SK-N-SH (cell line): ENCODE results near the gene RAP2A. TPM values are rescaled to one million over a fixed set of nuclear protein-coding genes. Genes with fewer than 3 reads are reported as not detected.

Source experiments
- CTCF ChIA-PET: fragments of 300-600, 350-600 bp; formaldehyde crosslinking; extraction: SDS; loops from one replicate; lab custom pipeline; 2021; lab: Yijun Ruan, JAX
- POLR2A ChIA-PET: fragments of 350-600 bp; sonication (Branson Sonifier 250); formaldehyde crosslinking; extraction: SDS; loops from one replicate; lab custom pipeline; 2020; ENCODE audit warnings: antibody characterized with exemption, inconsistent platforms; lab: Yijun Ruan, JAX
- DNase-seq: peaks from one replicate; pipeline ENCODE4 v3.0.0; 2012
- H2AFZ ChIP-seq: fragments of 200-600 bp; sonication (generic); 2 replicates; pipeline ENCODE4 v1.8.1; 2016; ENCODE audit warnings: antibody characterized with exemption, mild to moderate bottlenecking, low read depth
- H3F3A ChIP-seq: fragments of 200-600 bp; sonication (generic); replicated peaks from 2 replicates; pipeline ENCODE3; 2016; ENCODE audit warnings: antibody characterized with exemption, mild to moderate bottlenecking; ENCODE audit not compliant: insufficient read depth
- H3K27ac ChIP-seq, 2 experiments: fragments of 200-500 bp in 1 of 2; fragments of 200-600 bp in 1 of 2; sonication (Bioruptor generic) in 1 of 2; sonication (generic), shearing (Covaris generic) in 1 of 2; 2 replicates each; pipeline versions ENCODE4 v1.5.1 to v1.6.1; 2014 to 2016; ENCODE audit warnings: low read depth in 2 of 2, inconsistent platforms in 1 of 2, low read length in 1 of 2, mild to moderate bottlenecking in 1 of 2, mixed read lengths in 1 of 2
- H3K27me3 ChIP-seq: fragments of 200-600 bp; sonication (generic), shearing (Covaris generic); 2 replicates; pipeline ENCODE4 v1.6.1; 2016; ENCODE audit warnings: mixed run types; ENCODE audit not compliant: insufficient read depth
- H3K36me3 ChIP-seq, 2 experiments: fragments of 200-500 bp in 1 of 2; fragments of 200-600 bp in 1 of 2; sonication (Bioruptor generic) in 1 of 2; sonication (generic) in 1 of 2; replicated peaks in 1 of 2; 2 replicates each; pipeline versions ENCODE3 to v1.5.1; 2014 to 2016; ENCODE audit warnings: low read length in 1 of 2, mild to moderate bottlenecking in 1 of 2; ENCODE audit not compliant: insufficient read depth in 2 of 2, control insufficient read depth in 1 of 2
- H3K4me1 ChIP-seq, 2 experiments: fragments of 200-500 bp in 1 of 2; fragments of 200-600 bp in 1 of 2; sonication (Bioruptor generic) in 1 of 2; sonication (generic), shearing (Covaris generic) in 1 of 2; 2 replicates each; pipeline versions ENCODE4 v1.5.1 to v1.6.1; 2014 to 2016; ENCODE audit warnings: low read depth in 1 of 2, low read length in 1 of 2, mixed run types in 1 of 2; ENCODE audit not compliant: insufficient read depth in 2 of 2, control insufficient read depth in 1 of 2
- H3K4me2 ChIP-seq: fragments of 200-600 bp; sonication (generic), shearing (Covaris generic); 2 replicates; pipeline ENCODE4 v1.6.1; 2017; ENCODE audit warnings: mixed run types
- H3K4me3 ChIP-seq, 2 experiments: fragments of 200-500 bp in 1 of 2; fragments of 200-600 bp in 1 of 2; sonication (Bioruptor generic) in 1 of 2; sonication (generic), shearing (Covaris generic) in 1 of 2; 2 replicates each; pipeline versions ENCODE4 v1.5.1 to v1.8.1; 2014 to 2016; ENCODE audit warnings: low read depth in 2 of 2, inconsistent platforms in 1 of 2, low read length in 1 of 2, mild to moderate bottlenecking in 1 of 2, mixed read lengths in 1 of 2, moderate library complexity in 1 of 2
- H3K79me2 ChIP-seq: fragments of 200-600 bp; sonication (generic); 2 replicates; pipeline ENCODE4 v1.8.1; 2017; ENCODE audit warnings: mild to moderate bottlenecking; ENCODE audit not compliant: insufficient read depth
- H3K9ac ChIP-seq: fragments of 200-600 bp; sonication (generic); 2 replicates; pipeline ENCODE4 v1.6.1; 2017; ENCODE audit warnings: mixed run types
- H3K9me2 ChIP-seq: fragments of 200-600 bp; sonication (generic); 2 replicates; pipeline ENCODE4 v1.6.1; 2017; ENCODE audit warnings: mixed run types
- H3K9me3 ChIP-seq: fragments of 200-600 bp; sonication (generic); 2 replicates; pipeline ENCODE4 v1.6.1; 2017; ENCODE audit warnings: mixed run types, mild to moderate bottlenecking, moderate library complexity
- H4K20me1 ChIP-seq: fragments of 200-600 bp; sonication (generic); 2 replicates; pipeline ENCODE4 v1.6.1; 2017; ENCODE audit warnings: mild to moderate bottlenecking, mixed run types; ENCODE audit not compliant: insufficient read depth
- CHD2 ChIP-seq: fragments of 150-350 bp; IDR thresholded peaks from 2 replicates; pipeline ENCODE4 v1.6.1; 2018; ENCODE audit warnings: low read length; ENCODE audit not compliant: partially characterized antibody
- ELF1 ChIP-seq: IDR thresholded peaks from 2 replicates; pipeline ENCODE4 v1.4.0; 2012
- EP300 ChIP-seq, 2 experiments: IDR thresholded peaks; 2 replicates each; pipeline versions ENCODE4 v1.4.0 to v1.6.1; 2012; ENCODE audit warnings: borderline replicate concordance in 1 of 2, low read depth in 1 of 2, low read length in 1 of 2
- FOXJ3 ChIP-seq: sonication (generic); formaldehyde crosslinking; IDR thresholded peaks from 2 replicates; pipeline ENCODE4 v1.5.1; 2020; ENCODE audit warnings: mild to moderate bottlenecking, missing genetic modification reagents
- GABPA ChIP-seq: IDR thresholded peaks from 2 replicates; pipeline ENCODE4 v1.4.0; 2012; ENCODE audit warnings: low read depth, mild to moderate bottlenecking
- JUND ChIP-seq: IDR thresholded peaks from 2 replicates; pipeline ENCODE4 v1.4.0; 2012
- MXI1 ChIP-seq: IDR thresholded peaks from 2 replicates; pipeline ENCODE4 v1.6.1; 2012; ENCODE audit warnings: mild to moderate bottlenecking, low read depth, low read length, improper control_type of control experiment
- NFIC ChIP-seq: IDR thresholded peaks from 2 replicates; pipeline ENCODE4 v1.4.0; 2012; ENCODE audit warnings: borderline replicate concordance
- NRF1 ChIP-seq: IDR thresholded peaks from 2 replicates; pipeline ENCODE4 v1.6.1; 2012; ENCODE audit warnings: low read depth, mild to moderate bottlenecking, low read length
- POLR2AphosphoS5 ChIP-seq: IDR thresholded peaks from 2 replicates; pipeline ENCODE4 v1.6.1; 2012; ENCODE audit warnings: low read depth, low read length
- RCOR1 ChIP-seq: fragments of 150-350 bp; IDR thresholded peaks from 2 replicates; pipeline ENCODE4 v1.6.1; 2017; ENCODE audit warnings: antibody characterized with exemption, low read length
- RFX5 ChIP-seq: IDR thresholded peaks from 2 replicates; pipeline ENCODE4 v1.6.1; 2012; ENCODE audit warnings: mild to moderate bottlenecking, improper control_type of control experiment, low read length
- SIN3A ChIP-seq: IDR thresholded peaks from 2 replicates; pipeline ENCODE4 v1.6.1; 2012; ENCODE audit warnings: low read depth, mild to moderate bottlenecking, low read length, moderate library complexity, borderline replicate concordance
- SMC3 ChIP-seq: IDR thresholded peaks from 2 replicates; pipeline ENCODE4 v1.6.1; 2012; ENCODE audit warnings: low read depth, low read length, improper control_type of control experiment
- YY1 ChIP-seq: IDR thresholded peaks from 2 replicates; pipeline ENCODE4 v1.4.0; 2012; ENCODE audit warnings: low read depth, mild to moderate bottlenecking
- WGBS: methylation state at CpG from one replicate; pipeline ENCODE4 v1.1.6; 2017; ENCODE audit warnings: low lambda C conversion rate; 5-methylcytosine and 5-hydroxymethylcytosine counted together
- polyA plus RNA-seq, 3 experiments: library from polyadenylated mRNA; depleted of rRNA; stranded (reverse); fragments of >200 nt; gene quantifications; 2 replicates each; pipeline ENCODE4 v1.2.3, GENCODE V29; 2012
- TF ChIP-seq, protein P1 (sequence below): IDR thresholded peaks from 2 replicates; pipeline ENCODE4 v1.6.1; 2012; ENCODE audit warnings: mild to moderate bottlenecking, low read depth, low read length, moderate library complexity
- TF ChIP-seq, protein P2 (sequence below): IDR thresholded peaks from 2 replicates; pipeline ENCODE4 v1.4.0; 2012; ENCODE audit warnings: low read depth, borderline replicate concordance
- TF ChIP-seq, protein P3 (sequence below): IDR thresholded peaks from 2 replicates; pipeline ENCODE4 v1.4.0; 2012; ENCODE audit warnings: low read depth

RAP2A gene
- polyA plus RNA-seq, 1 of the 3 experiments (the other 2 are of a cell fraction) = 6.5 TPM

DNA sequence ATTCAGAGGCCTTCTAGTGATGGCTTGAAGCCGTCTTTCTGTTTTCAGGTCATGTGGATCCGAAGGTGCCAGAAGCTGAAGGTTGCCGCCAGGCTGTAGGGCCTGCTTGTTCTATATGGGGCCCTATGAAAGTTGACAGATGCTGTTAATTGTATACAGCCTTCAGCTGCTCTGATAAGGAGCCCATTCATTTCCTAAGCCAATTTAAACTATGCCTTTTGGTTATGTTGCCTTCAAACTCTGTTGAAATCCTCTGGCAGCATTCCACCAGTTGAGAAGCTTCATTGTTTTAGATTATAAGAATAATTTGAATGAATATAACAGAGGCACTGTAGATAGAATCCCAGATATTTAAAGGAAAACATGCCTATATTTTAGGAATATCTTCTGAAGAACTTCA, 34.4 kb downstream of the RAP2A start:
- CTCF ChIA-PET = interaction anchor here (0.7 to 1.3 kb wide), 2 partner anchors 13 to 450 kb away, joined by 3 to 5 read pairs; no protein-coding TSS in a partner anchor
- WGBS = 83% methylated on average over 3 of the region's 3 CpGs
- H3K79me2 ChIP-seq = 0 out of 2 replicates have a peak, but pooled peaks cover 3% of the 10 kb centered on the region
- peak overlapping the region in 1 of 2 experiments; percentile 16; a peak in 1 of 4 replicates for H3K27ac ChIP-seq
- TF ChIP-seq GABPA (no peak), SIN3A (no peak), YY1 (no peak), FOXJ3 (no peak), EP300 (IDR thresholded peaks at IDR 0.05; ENCODE audit: borderline replicate concordance in 1 of 2, low read depth in 1 of 2, low read length in 1 of 2) (peak in 1 of 2 experiments; percentile 69; a peak in 2 of 4 replicates), RFX5 (no peak), NFIC (no peak), POLR2AphosphoS5 (no peak), MXI1 (peak; percentile 23; the same call in 1 of the 2 replicates), CHD2 (peak; percentile 39), JUND (no peak), SMC3 (no peak), NRF1 (no peak), ELF1 (no peak), RCOR1 (peak; percentile 91)
- TF ChIP-seq, protein P1, sequence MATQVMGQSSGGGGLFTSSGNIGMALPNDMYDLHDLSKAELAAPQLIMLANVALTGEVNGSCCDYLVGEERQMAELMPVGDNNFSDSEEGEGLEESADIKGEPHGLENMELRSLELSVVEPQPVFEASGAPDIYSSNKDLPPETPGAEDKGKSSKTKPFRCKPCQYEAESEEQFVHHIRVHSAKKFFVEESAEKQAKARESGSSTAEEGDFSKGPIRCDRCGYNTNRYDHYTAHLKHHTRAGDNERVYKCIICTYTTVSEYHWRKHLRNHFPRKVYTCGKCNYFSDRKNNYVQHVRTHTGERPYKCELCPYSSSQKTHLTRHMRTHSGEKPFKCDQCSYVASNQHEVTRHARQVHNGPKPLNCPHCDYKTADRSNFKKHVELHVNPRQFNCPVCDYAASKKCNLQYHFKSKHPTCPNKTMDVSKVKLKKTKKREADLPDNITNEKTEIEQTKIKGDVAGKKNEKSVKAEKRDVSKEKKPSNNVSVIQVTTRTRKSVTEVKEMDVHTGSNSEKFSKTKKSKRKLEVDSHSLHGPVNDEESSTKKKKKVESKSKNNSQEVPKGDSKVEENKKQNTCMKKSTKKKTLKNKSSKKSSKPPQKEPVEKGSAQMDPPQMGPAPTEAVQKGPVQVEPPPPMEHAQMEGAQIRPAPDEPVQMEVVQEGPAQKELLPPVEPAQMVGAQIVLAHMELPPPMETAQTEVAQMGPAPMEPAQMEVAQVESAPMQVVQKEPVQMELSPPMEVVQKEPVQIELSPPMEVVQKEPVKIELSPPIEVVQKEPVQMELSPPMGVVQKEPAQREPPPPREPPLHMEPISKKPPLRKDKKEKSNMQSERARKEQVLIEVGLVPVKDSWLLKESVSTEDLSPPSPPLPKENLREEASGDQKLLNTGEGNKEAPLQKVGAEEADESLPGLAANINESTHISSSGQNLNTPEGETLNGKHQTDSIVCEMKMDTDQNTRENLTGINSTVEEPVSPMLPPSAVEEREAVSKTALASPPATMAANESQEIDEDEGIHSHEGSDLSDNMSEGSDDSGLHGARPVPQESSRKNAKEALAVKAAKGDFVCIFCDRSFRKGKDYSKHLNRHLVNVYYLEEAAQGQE = no peak
- TF ChIP-seq, protein P2, sequence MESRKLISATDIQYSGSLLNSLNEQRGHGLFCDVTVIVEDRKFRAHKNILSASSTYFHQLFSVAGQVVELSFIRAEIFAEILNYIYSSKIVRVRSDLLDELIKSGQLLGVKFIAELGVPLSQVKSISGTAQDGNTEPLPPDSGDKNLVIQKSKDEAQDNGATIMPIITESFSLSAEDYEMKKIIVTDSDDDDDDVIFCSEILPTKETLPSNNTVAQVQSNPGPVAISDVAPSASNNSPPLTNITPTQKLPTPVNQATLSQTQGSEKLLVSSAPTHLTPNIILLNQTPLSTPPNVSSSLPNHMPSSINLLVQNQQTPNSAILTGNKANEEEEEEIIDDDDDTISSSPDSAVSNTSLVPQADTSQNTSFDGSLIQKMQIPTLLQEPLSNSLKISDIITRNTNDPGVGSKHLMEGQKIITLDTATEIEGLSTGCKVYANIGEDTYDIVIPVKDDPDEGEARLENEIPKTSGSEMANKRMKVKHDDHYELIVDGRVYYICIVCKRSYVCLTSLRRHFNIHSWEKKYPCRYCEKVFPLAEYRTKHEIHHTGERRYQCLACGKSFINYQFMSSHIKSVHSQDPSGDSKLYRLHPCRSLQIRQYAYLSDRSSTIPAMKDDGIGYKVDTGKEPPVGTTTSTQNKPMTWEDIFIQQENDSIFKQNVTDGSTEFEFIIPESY = no peak
- TF ChIP-seq, protein P3, sequence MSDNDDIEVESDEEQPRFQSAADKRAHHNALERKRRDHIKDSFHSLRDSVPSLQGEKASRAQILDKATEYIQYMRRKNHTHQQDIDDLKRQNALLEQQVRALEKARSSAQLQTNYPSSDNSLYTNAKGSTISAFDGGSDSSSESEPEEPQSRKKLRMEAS = no peak
- H3K27me3 ChIP-seq = no peaks in the 10 kb centered on the region
- POLR2A ChIA-PET = interaction anchor here (1.2 kb wide), 1 partner anchor 34 kb away, joined by 3 read pairs; the partner anchor contains the start of gene RAP2A
- H3K36me3 ChIP-seq = peaks cover 25 to 32% of the 10 kb centered on the region in 2 experiments
- H3K9me2 ChIP-seq = no peaks in the 10 kb centered on the region
- no peaks in the 10 kb centered on the region for H3F3A ChIP-seq
- peak; percentile 39 for DNase-seq
- H3K4me1 ChIP-seq = peaks cover 0 to 2% of the 10 kb centered on the region in 2 experiments; a peak in 2 of 4 replicates
- no peak overlapping the region for H3K4me3 ChIP-seq
- H3K9ac ChIP-seq = no peak overlapping the region
- H4K20me1 ChIP-seq = no peaks in the 10 kb centered on the region
- H3K4me2 ChIP-seq = no peak overlapping the region
- H2AFZ ChIP-seq = no peak overlapping the region
- H3K9me3 ChIP-seq = no peaks in the 10 kb centered on the region
